ENCODE data around the gene ESPNL. TPM values are rescaled to one million over a fixed set of nuclear protein-coding genes. Genes with fewer than 3 reads are reported as not detected.

ESPNL gene
- total RNA-seq, 1 donor from 2014 or later: 0.40 TPM

GRCh38 chr2:238103465-238104225 lies 3.5 kb downstream of the ESPNL start:
- Mint-ChIP-seq H3K36me3 (ENCODE audit: low read depth) (no peaks in the 10 kb centered on the region), H3K27me3 (ENCODE audit: low read depth) (no peaks in the 10 kb centered on the region), H3K27ac (ENCODE audit: unreplicated experiment) (no peak overlapping the region), H3K4me3 (no peak overlapping the region), H3K4me1 (peaks cover 13% of the 10 kb centered on the region), H3K9me3 (no peaks in the 10 kb centered on the region)
- DNase-seq (ENCODE audit: low read depth, low spot score): no peak
- no peak for TF ChIP-seq CTCF (conservative IDR thresholded peaks at IDR 0.05)

- Mint-ChIP-seq H3K9me3 (no peaks in the 10 kb centered on the region), H3K4me3 (no peak overlapping the region), H3K27me3 (ENCODE audit: low read depth) (no peaks in the 10 kb centered on the region), H3K4me1 (peaks cover 14% of the 10 kb centered on the region), H3K27ac (ENCODE audit: unreplicated experiment) (no peak overlapping the region), H3K36me3 (ENCODE audit: low read depth) (no peaks in the 10 kb centered on the region)
- DNase-seq (ENCODE audit: low read depth, low spot score): no peak
- TF ChIP-seq CTCF (conservative IDR thresholded peaks at IDR 0.05): no peak
Measured at GRCh38 chr2:238104226-238104690, 4.1 kb downstream of the ESPNL start.

- TF ChIP-seq CTCF (conservative IDR thresholded peaks at IDR 0.05): no peak
- no peak for DNase-seq (ENCODE audit: low read depth, low spot score)
- no peak overlapping the region for H3K27ac Mint-ChIP-seq (ENCODE audit: unreplicated experiment)
Measured at GRCh38 chr2:238104691-238105371, 4.7 kb downstream of the ESPNL start.

GRCh38 chr2:238105506-238106338 lies 5.6 kb downstream of the ESPNL start:
- no peak for TF ChIP-seq CTCF (conservative IDR thresholded peaks at IDR 0.05)
- peaks cover 18% of the 10 kb centered on the region for H3K4me1 Mint-ChIP-seq
- H3K27me3 Mint-ChIP-seq (ENCODE audit: low read depth): no peaks in the 10 kb centered on the region
- H3K27ac Mint-ChIP-seq (ENCODE audit: unreplicated experiment): no peak overlapping the region
- H3K4me3 Mint-ChIP-seq: no peak overlapping the region
- no peaks in the 10 kb centered on the region for H3K9me3 Mint-ChIP-seq
- DNase-seq (ENCODE audit: low read depth, low spot score): no peak
- no peaks in the 10 kb centered on the region for H3K36me3 Mint-ChIP-seq (ENCODE audit: low read depth)

More at GRCh38 chr2:238104691-238105371, 4.7 kb downstream of the ESPNL start:
- Mint-ChIP-seq H3K4me3 (no peak overlapping the region), H3K27me3 (ENCODE audit: low read depth) (no peaks in the 10 kb centered on the region), H3K4me1 (peaks cover 18% of the 10 kb centered on the region), H3K36me3 (ENCODE audit: low read depth) (no peaks in the 10 kb centered on the region), H3K9me3 (no peaks in the 10 kb centered on the region)

- Mint-ChIP-seq H3K9me3 (peaks cover 2% of the 10 kb centered on the region), H3K4me3 (no peak overlapping the region), H3K27me3 (ENCODE audit: low read depth) (no peaks in the 10 kb centered on the region), H3K36me3 (ENCODE audit: low read depth) (no peaks in the 10 kb centered on the region), H3K4me1 (peaks cover 18% of the 10 kb centered on the region), H3K27ac (ENCODE audit: unreplicated experiment) (no peak overlapping the region)
- no peak for DNase-seq (ENCODE audit: low read depth, low spot score)
- no peak for TF ChIP-seq CTCF (conservative IDR thresholded peaks at IDR 0.05)
Measured at GRCh38 chr2:238106339-238106697, 6.2 kb downstream of the ESPNL start.

Data from neural crest cell (in vitro differentiated cells).